ENCODE data around the gene ZNF776. TPM values are rescaled to one million over a fixed set of nuclear protein-coding genes. Genes with fewer than 3 reads are reported as not detected.

The ZNF776 gene
- total RNA-seq, 1 donor: 16.3 TPM

DNA sequence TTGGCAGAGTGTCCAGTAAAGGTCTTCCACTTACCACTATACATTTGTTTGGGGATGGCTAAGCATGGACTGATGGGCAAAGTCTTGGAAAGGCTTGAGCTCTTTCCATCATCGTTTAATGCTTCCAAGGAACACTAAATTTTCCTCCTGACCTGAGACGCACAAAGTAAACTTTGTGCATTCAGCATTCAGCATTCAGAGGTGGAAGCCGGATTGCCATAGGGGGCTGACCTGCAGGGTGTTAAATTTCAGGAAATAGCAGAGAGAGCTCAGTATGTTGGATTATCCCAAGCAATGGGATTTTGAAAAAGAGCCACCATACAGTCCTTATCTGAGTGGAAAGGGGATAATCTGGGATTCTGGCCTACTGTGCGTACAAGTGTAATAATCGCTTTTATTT is 54.1 kb downstream of the ZNF776 start:
- H3K36me3 ChIP-seq (ENCODE audit: insufficient read depth, low read length): peaks cover 4% of the 10 kb centered on the region
- DNase-seq (ENCODE audit: insufficient read length, low spot score, missing footprints): no peak
- H3K79me2 ChIP-seq (ENCODE audit: insufficient read depth, low read length): peaks cover 16% of the 10 kb centered on the region
- peaks cover 6% of the 10 kb centered on the region for H3K4me1 ChIP-seq (ENCODE audit: insufficient read depth, low read length)
- H2AFZ ChIP-seq (ENCODE audit: low read length): no peak overlapping the region
- no peak overlapping the region for H3K27ac ChIP-seq (ENCODE audit: low read depth, low read length)
- H3K4me2 ChIP-seq (ENCODE audit: insufficient read depth, low read length): no peak overlapping the region
- TF ChIP-seq, protein P1, sequence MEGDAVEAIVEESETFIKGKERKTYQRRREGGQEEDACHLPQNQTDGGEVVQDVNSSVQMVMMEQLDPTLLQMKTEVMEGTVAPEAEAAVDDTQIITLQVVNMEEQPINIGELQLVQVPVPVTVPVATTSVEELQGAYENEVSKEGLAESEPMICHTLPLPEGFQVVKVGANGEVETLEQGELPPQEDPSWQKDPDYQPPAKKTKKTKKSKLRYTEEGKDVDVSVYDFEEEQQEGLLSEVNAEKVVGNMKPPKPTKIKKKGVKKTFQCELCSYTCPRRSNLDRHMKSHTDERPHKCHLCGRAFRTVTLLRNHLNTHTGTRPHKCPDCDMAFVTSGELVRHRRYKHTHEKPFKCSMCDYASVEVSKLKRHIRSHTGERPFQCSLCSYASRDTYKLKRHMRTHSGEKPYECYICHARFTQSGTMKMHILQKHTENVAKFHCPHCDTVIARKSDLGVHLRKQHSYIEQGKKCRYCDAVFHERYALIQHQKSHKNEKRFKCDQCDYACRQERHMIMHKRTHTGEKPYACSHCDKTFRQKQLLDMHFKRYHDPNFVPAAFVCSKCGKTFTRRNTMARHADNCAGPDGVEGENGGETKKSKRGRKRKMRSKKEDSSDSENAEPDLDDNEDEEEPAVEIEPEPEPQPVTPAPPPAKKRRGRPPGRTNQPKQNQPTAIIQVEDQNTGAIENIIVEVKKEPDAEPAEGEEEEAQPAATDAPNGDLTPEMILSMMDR (IDR thresholded peaks at IDR 0.05; ENCODE audit: extremely low read depth, low read depth, low read length): no peak
- no peak overlapping the region for H3K4me3 ChIP-seq (ENCODE audit: insufficient read depth, low read length)
- no peaks in the 10 kb centered on the region for H3K9me3 ChIP-seq (ENCODE audit: low read depth, low read length)
- H4K20me1 ChIP-seq (ENCODE audit: insufficient read depth, low read length): no peaks in the 10 kb centered on the region
- H3K27me3 ChIP-seq (ENCODE audit: insufficient read depth, low read length): no peaks in the 10 kb centered on the region

DNA sequence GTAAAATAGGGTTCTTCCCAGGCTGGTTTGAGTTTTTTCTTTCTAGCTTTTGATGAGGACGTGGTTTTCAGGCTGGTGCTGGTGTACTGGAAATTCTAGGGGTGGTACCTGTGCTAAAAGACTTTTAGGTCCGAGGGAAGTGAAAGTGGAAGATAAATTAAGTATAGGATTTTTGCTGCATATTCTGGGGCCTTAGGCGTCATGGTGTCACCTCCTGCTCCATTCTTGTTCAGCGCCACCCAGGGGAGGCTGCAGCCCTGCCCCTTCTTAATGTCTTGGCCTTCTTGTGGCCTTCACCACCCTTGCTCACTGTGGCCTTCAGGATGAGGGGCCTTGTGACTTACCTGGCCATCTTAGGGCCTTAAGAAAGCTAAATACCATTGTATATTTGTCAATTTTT is 55.7 kb downstream of the ZNF776 start:
- H3K27ac ChIP-seq (ENCODE audit: low read depth, low read length): no peak overlapping the region
- TF ChIP-seq, protein P1 (IDR thresholded peaks at IDR 0.05; ENCODE audit: extremely low read depth, low read depth, low read length): no peak

DNA sequence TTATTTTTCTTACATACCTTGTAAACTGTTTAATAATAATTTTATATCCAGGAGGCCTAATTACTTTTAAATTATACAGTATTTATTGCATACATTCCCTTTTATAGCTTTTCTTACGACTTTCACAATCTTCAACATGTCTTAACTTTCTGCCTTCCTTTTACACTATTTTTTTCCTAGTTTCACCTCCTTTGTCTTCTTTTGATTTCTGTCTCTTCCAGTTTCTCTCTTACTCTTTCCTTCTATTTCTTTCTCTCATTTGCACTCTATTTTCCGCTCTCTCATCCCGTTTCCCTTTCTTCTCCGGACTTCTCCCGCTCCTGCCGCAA is 56.6 kb downstream of the ZNF776 start:
- peaks cover 11% of the 10 kb centered on the region for H3K36me3 ChIP-seq (ENCODE audit: insufficient read depth, low read length)
- peak overlapping the region; percentile 92 for H3K4me2 ChIP-seq (ENCODE audit: insufficient read depth, low read length)
- H3K4me1 ChIP-seq (ENCODE audit: insufficient read depth, low read length): peaks cover 6% of the 10 kb centered on the region
- no peak for DNase-seq (ENCODE audit: insufficient read length, low spot score, missing footprints)
- no peaks in the 10 kb centered on the region for H3K9me3 ChIP-seq (ENCODE audit: low read depth, low read length)
- peak overlapping the region; percentile 84 for H2AFZ ChIP-seq (ENCODE audit: low read length)
- peak overlapping the region; percentile 85 for H3K4me3 ChIP-seq (ENCODE audit: insufficient read depth, low read length)
- H3K27ac ChIP-seq (ENCODE audit: low read depth, low read length): peak overlapping the region; percentile 76
- TF ChIP-seq, protein P1 (IDR thresholded peaks at IDR 0.05; ENCODE audit: extremely low read depth, low read depth, low read length): no peak
- H3K79me2 ChIP-seq (ENCODE audit: insufficient read depth, low read length): peaks cover 32% of the 10 kb centered on the region
- no peaks in the 10 kb centered on the region for H4K20me1 ChIP-seq (ENCODE audit: insufficient read depth, low read length)
- H3K27me3 ChIP-seq (ENCODE audit: insufficient read depth, low read length): no peaks in the 10 kb centered on the region

More for the DNA sequence above, 55.7 kb downstream of the ZNF776 start:
- Histone ChIP-seq H4K20me1 (ENCODE audit: insufficient read depth, low read length) (no peaks in the 10 kb centered on the region), H2AFZ (ENCODE audit: low read length) (no peak overlapping the region), H3K9me3 (ENCODE audit: low read depth, low read length) (no peaks in the 10 kb centered on the region), H3K4me3 (ENCODE audit: insufficient read depth, low read length) (no peak overlapping the region), H3K27me3 (ENCODE audit: insufficient read depth, low read length) (no peaks in the 10 kb centered on the region), H3K4me1 (ENCODE audit: insufficient read depth, low read length) (peaks cover 6% of the 10 kb centered on the region), H3K36me3 (ENCODE audit: insufficient read depth, low read length) (peaks cover 3% of the 10 kb centered on the region), H3K79me2 (ENCODE audit: insufficient read depth, low read length) (peaks cover 25% of the 10 kb centered on the region), H3K4me2 (ENCODE audit: insufficient read depth, low read length) (no peak overlapping the region)
- no peak for DNase-seq (ENCODE audit: insufficient read length, low spot score, missing footprints)

DNA sequence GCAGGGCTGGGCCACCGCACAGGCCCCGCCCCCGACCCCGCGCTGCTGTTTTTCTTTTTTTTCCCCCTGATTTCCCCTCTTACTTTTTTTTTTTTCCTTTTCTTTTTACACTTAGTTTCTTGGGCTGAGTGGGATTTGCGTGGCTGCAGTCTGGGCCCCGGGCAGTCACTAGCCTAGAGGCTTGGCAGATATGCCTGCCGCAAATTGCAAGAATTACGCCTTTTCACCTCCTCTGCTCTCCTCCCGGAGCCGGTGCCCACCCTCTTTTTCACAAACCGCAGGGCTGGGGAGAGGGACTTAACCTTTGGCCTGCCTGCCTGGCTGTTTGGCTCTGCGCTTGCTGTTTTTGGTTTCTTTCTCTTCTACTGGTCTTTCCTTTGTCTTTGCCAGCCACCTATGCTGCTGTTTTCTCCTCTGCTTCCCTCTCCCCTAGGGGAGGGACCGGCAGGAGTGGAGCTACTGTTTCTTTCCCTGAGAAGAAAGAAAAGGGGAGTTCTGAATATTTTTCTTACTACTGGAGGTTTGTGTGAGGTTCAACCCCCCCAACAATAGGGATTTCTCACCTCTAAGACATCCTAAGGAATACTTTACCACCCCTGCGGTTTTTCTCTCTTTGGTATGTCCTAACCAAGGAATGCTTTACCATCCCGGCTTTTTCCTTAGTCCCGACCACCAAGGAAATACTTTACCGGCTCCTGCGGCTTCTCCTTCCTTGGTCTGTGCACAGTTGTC is 57.1 kb downstream of the ZNF776 start:
- H3K27ac ChIP-seq (ENCODE audit: low read depth, low read length): peak overlapping the region; percentile 76
- peaks cover 35% of the 10 kb centered on the region for H3K79me2 ChIP-seq (ENCODE audit: insufficient read depth, low read length)
- H4K20me1 ChIP-seq (ENCODE audit: insufficient read depth, low read length): no peaks in the 10 kb centered on the region
- peak; percentile 76 for DNase-seq (ENCODE audit: insufficient read length, low spot score, missing footprints)
- H3K9me3 ChIP-seq (ENCODE audit: low read depth, low read length): no peaks in the 10 kb centered on the region
- H3K36me3 ChIP-seq (ENCODE audit: insufficient read depth, low read length): peaks cover 15% of the 10 kb centered on the region
- H3K4me1 ChIP-seq (ENCODE audit: insufficient read depth, low read length): peaks cover 6% of the 10 kb centered on the region
- peak overlapping the region; percentile 85 for H3K4me3 ChIP-seq (ENCODE audit: insufficient read depth, low read length)
- H3K4me2 ChIP-seq (ENCODE audit: insufficient read depth, low read length): peak overlapping the region; percentile 92
- TF ChIP-seq, protein P1 (IDR thresholded peaks at IDR 0.05; ENCODE audit: extremely low read depth, low read depth, low read length): no peak
- peak overlapping the region; percentile 84 for H2AFZ ChIP-seq (ENCODE audit: low read length)
- H3K27me3 ChIP-seq (ENCODE audit: insufficient read depth, low read length): no peaks in the 10 kb centered on the region

Measured in osteoblast (primary cell).